D721Med (cell line): ENCODE results near the gene VGLL4.
A peak's percentile ranks its signal among the peaks of the same experiment; 100 is the strongest.

Source experiments
- DNase-seq: peaks from one replicate; pipeline ENCODE4 v3.0.0; 2011; ENCODE audit warnings: low spot score; ENCODE audit not compliant: insufficient read length
- FAIRE-seq: peaks from 2 replicates; lab custom pipeline; 2011; peaks lifted over from hg19 to GRCh38; lab: Jason Lieb, UNC
- CTCF ChIP-seq: IDR thresholded peaks from 2 replicates; pipeline ENCODE4 v1.5.1; 2012; ENCODE audit warnings: mild to moderate bottlenecking, control low read depth; ENCODE audit not compliant: insufficient read depth; ENCODE audit errors: missing control alignments

VGLL4 gene

GRCh38 chr3:11570251-11570650, 73.5 kb downstream of the VGLL4 start:
- DNase-seq, result peak; percentile 82
- no peak for FAIRE-seq
- TF ChIP-seq CTCF, result no peak

DNA sequence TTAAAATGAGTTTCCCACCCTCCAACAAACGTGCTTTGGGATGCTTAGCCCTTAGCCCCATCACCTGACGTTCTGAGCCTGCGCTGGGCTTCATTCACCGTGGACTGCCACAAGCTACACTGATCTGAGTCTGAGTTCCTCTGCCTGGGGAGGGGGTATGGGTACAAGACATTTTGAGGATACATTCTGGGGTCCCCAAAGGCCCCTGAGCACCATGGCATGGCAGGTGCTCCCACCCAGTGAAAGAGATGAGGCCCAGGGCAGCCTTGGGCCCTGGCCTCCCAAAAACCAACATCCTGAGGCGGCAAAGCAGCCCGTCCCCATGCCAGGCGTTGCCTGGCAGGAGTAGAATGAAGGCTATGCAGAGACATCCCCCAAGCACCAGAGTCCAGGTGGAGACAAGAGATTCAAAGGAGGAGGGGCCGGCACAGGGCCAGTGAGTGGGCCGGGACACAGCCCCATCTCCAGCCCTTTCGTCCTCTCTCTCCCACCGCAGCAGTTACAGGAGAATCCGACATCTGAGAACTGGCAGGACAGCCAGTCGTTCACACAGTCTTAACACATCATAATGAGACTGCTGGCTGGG, 74.5 kb downstream of the VGLL4 start:
- DNase-seq (no peak), FAIRE-seq (no peak)
- no peak for TF ChIP-seq CTCF

- no peak for FAIRE-seq
- no peak for DNase-seq
- no peak for TF ChIP-seq CTCF
Observed at GRCh38 chr3:11568503-11569155, 75.1 kb downstream of the VGLL4 start.

DNA sequence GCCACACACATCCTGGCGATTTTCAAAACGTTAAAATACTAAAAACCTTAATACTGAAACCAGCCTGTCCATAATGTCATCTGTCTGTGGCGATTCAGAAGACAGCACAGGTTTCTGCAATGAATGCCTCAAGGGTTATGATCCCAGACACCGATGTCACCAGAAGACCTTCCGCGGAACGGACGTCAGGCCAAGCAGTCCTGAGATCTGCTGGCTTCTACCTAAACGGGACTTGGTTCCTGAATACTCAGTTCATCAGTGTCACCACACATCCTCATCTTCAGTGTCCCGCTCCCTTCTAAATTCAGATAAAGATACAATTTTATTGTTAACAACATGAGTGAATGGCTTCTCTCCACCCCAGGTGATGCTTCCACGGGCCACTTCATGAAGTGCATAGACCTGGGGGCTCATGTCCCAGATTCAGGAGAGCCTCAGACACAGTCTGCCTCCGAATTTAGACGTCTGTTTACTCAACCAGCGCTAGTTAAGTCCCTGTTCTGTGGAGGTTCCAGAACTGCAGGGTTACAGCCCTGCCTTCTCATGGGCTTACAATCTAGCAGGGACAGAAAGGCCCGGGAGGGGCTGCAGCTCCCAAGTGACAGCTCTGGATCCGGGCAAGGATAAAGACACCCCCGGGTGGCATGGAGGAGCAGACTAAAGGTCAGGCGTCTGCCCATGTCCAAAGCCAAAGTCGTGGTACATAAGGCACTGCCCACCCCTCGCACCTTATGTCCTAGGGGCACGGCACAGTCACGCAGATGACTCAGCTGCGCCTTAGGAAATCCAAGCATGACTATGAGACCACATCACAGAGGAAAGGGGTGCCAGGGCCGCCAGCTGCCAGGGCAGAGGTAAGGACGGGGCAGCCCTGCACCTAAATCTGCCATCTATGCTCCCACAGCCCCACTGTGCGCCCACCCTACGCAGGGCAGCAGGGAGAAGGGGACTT, 75.9 kb downstream of the VGLL4 start:
- DNase-seq, result no peak

DNA sequence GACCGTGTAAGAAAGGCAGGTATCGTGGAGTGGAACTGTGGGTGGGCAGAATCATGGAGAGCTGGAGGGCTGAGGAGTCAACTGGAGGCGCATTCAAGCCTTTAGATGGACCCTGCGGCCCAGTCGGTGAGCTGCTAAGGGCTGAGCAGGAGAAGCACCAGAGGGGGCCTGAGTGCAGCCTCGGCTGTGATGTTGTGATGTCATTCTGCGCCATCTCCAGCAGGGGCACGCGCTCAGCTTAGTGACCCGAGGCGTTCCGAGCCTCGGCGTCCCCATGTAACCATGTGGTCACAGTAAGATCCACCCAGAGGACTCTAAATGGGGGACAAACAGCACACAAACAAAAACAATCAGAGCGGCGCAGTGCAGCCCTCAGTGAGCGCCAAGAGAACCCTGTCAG, 76.8 kb downstream of the VGLL4 start:
- no peak for TF ChIP-seq CTCF
- DNase-seq (no peak), FAIRE-seq (no peak)

More for the DNA sequence above, 75.9 kb downstream of the VGLL4 start:
- FAIRE-seq, result no peak
- no peak for TF ChIP-seq CTCF

DNA sequence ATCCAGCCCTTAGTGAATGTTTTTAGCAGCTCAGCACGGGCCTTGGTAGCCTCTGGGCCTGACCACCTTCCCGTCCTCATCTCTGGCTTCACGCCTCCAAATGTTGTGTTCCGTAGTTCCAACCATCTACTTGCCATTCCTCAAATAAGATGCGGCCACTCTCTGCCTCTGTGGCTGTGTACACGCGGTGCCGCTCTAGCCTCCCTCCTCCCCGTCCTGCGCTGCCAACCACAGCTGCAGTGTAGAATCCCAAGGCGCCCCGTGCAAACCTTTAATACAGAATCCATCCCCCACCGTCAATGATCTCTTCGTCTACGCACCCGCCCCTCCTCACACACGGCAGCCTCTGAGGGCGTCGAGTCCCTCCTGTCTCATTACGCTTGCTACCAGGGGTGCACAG, 77.2 kb downstream of the VGLL4 start:
- FAIRE-seq (no peak), DNase-seq (no peak)
- TF ChIP-seq CTCF, result no peak
